COLO829 (cell line): ENCODE data around the gene APEX1.

ENCODE experiments used
- DNase-seq: peaks from one replicate; pipeline ENCODE4 v3.0.0; 2012; ENCODE audit warnings: low spot score

Gene APEX1

GRCh38 chr14:20454516-20455354 is at the start of gene APEX1, which contains the start of gene OSGEP:
APEX1 (plus strand) TSS chr14:20455226; CDS start chr14:20455646, 420 bp downstream.
OSGEP (minus strand) TSS chr14:20454812; CDS start chr14:20454683, 129 bp downstream.
- peak; percentile 98 for DNase-seq

- no peak for DNase-seq
Measured at GRCh38 chr14:20409226-20409625, 45.8 kb upstream of the APEX1 start.

- DNase-seq, result no peak
Measured at GRCh38 chr14:20412411-20412810, 42.6 kb upstream of the APEX1 start.

- DNase-seq, result peak; percentile 59
Measured at GRCh38 chr14:20412876-20413743, 41.9 kb upstream of the APEX1 start, which contains the start of gene TEP1. TEP1 (minus strand) TSS chr14:20413501; CDS start chr14:20408439, 5,062 bp downstream.

GRCh38 chr14:20413744-20414082 is 41.3 kb upstream of the APEX1 start:
- DNase-seq, result no peak

- DNase-seq, result peak; percentile 51
Measured at GRCh38 chr14:20415782-20416206, 39.2 kb upstream of the APEX1 start.

- DNase-seq, result no peak
Measured at GRCh38 chr14:20416223-20416622, 38.8 kb upstream of the APEX1 start.

- no peak for DNase-seq
Measured at GRCh38 chr14:20417250-20418186, 37.5 kb upstream of the APEX1 start.

- DNase-seq, result no peak
Measured at GRCh38 chr14:20418501-20418909, 36.5 kb upstream of the APEX1 start.

GRCh38 chr14:20419419-20419818 is 35.6 kb upstream of the APEX1 start:
- DNase-seq, result no peak

GRCh38 chr14:20421267-20421666 is 33.8 kb upstream of the APEX1 start:
- no peak for DNase-seq

GRCh38 chr14:20422886-20423285 is 32.1 kb upstream of the APEX1 start:
- no peak for DNase-seq

- DNase-seq, result no peak
Measured at GRCh38 chr14:20424851-20425250, 30.2 kb upstream of the APEX1 start.

GRCh38 chr14:20427231-20428009 is 27.6 kb upstream of the APEX1 start:
- DNase-seq, result peak; percentile 91

- no peak for DNase-seq
Measured at GRCh38 chr14:20428010-20428365, 27.0 kb upstream of the APEX1 start.

- DNase-seq, result no peak
Measured at GRCh38 chr14:20428802-20429201, 26.2 kb upstream of the APEX1 start.

- no peak for DNase-seq
Measured at GRCh38 chr14:20429801-20430669, 25.0 kb upstream of the APEX1 start.

- DNase-seq, result no peak
Measured at GRCh38 chr14:20434701-20435581, 20.1 kb upstream of the APEX1 start.
